Left kidney (tissue), 8 donors: ENCODE data around the gene MAPKBP1. TPM values are rescaled to one million over a fixed set of nuclear protein-coding genes. Genes with fewer than 3 reads are reported as not detected.
"Not testable (repeated sequence)": the region's sequence is repeated elsewhere in the genome, so short reads cannot be mapped to it uniquely, and the experiment has no call there.

Source experiments
- DNase-seq: peaks from one replicate; pipeline ENCODE4 v3.0.0-alpha.2; 2013
- long read RNA-seq, 8 donors: transcript quantifications; one replicate each; lab custom pipeline, GENCODE V29; 2026
- polyA plus RNA-seq: library from polyadenylated mRNA; unstranded; fragments of 120-200 nt; gene quantifications from one replicate; pipeline ENCODE4 v1.2.1, GENCODE V29; 2013; ENCODE audit not compliant: insufficient read length

MAPKBP1 gene
- polyA plus RNA-seq, result 19.7 TPM
- long read RNA-seq, donor 1, partial matches to known transcripts, result 0 of 1 reads
- long read RNA-seq, donor 1, other reads (novel, unspliced or antisense), result 0 of 1 reads
- long read RNA-seq, donor 2, full-length matches to known transcripts, result 3 of 3 reads
- long read RNA-seq, donor 2, partial matches to known transcripts, result 0 of 3 reads
- long read RNA-seq, donor 2, other reads (novel, unspliced or antisense), result 0 of 3 reads
- long read RNA-seq, donor 3, result 0 reads
- long read RNA-seq, donor 4, partial matches to known transcripts, result 0 of 1 reads
- long read RNA-seq, donor 4, other reads (novel, unspliced or antisense), result 0 of 1 reads
- long read RNA-seq, donor 5, full-length matches to known transcripts, result 1 of 1 reads
- long read RNA-seq, donor 5, partial matches to known transcripts, result 0 of 1 reads
- long read RNA-seq, donor 5, other reads (novel, unspliced or antisense), result 0 of 1 reads
- long read RNA-seq, donor 6, result 0 reads
- long read RNA-seq, donor 7, partial matches to known transcripts, result 13 of 14 reads
- long read RNA-seq, donor 7, other reads (novel, unspliced or antisense), result 0 of 14 reads
- long read RNA-seq, donor 8, result 0 reads

DNA sequence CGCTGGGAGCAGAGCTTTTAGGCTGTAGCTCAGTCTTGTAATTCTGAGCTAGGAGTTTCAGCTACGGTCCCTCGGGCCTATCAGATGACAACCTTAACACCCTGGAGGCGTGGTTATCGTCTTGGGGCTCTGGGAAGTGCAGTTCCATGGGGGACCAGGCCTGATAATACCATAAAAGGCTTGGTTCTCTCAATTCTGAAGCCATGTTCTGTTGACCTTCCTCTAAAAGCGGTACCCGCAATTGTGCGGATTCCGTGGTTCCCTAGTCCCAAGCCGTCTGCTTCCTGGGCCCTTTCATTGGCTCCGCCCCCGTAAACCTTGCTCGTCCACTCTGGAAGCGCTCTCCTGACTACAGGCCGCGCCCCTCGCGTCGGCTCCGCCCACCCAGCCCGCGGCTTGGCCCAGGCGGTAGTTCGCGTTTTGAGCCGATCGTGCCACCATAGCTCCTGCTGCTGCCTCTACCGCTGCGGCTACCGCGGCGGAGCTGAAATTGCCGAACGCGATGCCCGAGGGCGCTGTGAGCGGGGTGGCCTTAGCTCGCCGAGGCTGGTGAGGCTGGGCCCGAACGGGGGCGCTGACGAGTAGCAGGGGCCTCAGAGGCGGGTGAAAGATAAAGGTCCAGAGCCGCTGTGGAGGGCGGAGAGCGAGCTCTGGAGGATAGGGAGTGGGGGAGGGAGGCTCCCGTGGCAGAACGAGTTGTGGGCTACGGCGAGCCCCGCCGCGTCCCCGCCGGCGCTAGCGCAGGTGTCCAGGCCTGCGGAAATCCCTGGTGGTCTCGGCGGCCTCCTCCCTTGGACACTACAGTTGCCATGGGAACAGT, at the start of gene MAPKBP1:
TSS of gene MAPKBP1 (plus strand) at position 423 of the 820 bp plus-strand sequence. CDS start 792 bp downstream, outside the sequence.
- DNase-seq, result peak; percentile 99

- no peak for DNase-seq
Measured at GRCh38 chr15:41727143-41727542, 47.1 kb upstream of the MAPKBP1 start.

GRCh38 chr15:41728061-41728460, 46.2 kb upstream of the MAPKBP1 start:
- DNase-seq, result not testable (repeated sequence)

DNA sequence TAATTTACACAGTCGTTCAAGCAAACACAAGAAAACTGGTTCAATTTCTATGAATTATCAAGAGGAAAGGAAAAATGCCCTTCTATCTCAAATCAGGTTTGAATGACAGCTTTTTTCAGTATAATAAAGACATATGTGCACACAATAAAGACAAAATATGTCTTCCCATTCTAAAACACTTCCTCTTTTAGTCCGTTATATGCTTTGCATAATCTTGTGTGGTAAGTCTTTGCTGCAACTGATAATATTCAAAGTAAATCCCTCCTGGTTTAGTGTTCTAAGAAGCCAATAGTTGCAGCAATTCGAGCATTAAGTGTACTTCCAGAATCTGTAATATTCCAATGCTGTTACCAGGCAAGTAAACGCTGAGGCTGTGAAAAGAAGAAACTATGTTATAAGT, 43.7 kb upstream of the MAPKBP1 start:
- no peak for DNase-seq

DNA sequence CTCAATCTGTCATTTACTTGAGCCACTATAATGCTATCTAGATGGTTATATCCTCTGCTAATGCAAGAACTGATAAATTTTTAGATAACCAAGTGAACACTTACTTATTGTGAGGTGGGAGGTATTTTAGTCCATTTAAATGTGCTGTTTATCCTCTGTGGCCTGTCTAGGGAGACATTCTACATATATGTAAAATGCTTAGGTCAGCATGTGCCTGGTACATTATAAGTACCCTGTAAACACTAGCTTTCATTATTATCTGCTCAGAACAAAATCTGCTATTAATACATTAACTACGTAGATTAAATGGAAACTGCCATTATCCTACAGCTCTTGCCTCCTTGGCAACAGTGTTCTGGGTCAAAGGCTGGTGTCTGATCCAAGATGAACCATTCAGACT, 41.8 kb upstream of the MAPKBP1 start:
- DNase-seq, result no peak

DNA sequence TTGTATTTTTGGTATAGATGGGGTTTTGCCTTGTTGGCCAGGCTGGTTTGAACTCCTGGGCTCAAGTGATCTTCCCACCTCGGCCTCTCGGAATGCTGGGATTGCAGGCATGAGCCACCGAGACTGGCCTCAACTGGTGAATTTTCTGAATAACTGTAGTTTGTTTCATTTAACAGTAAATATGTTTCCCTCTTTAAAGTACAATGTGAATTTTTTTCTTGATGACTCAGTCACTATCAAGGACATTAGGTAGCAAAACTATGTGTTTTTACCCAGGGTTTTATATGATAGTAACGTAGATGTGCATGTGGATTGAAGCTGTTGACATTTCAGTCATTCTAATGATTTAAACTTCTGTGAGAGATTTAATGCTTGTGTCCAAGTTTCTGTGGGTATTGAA, 40.2 kb upstream of the MAPKBP1 start:
- no peak for DNase-seq

- no peak for DNase-seq
Measured at GRCh38 chr15:41735046-41735445, 39.2 kb upstream of the MAPKBP1 start.

- not testable (repeated sequence) for DNase-seq
Measured at GRCh38 chr15:41735492-41735891, 38.8 kb upstream of the MAPKBP1 start.

- DNase-seq, result no peak
Measured at GRCh38 chr15:41746802-41747201, 27.5 kb upstream of the MAPKBP1 start.

GRCh38 chr15:41756198-41756597, 18.1 kb upstream of the MAPKBP1 start:
- DNase-seq, result no peak

- DNase-seq, result peak; percentile 54
Measured at GRCh38 chr15:41772720-41773331, 1.5 kb upstream of the MAPKBP1 start.

DNA sequence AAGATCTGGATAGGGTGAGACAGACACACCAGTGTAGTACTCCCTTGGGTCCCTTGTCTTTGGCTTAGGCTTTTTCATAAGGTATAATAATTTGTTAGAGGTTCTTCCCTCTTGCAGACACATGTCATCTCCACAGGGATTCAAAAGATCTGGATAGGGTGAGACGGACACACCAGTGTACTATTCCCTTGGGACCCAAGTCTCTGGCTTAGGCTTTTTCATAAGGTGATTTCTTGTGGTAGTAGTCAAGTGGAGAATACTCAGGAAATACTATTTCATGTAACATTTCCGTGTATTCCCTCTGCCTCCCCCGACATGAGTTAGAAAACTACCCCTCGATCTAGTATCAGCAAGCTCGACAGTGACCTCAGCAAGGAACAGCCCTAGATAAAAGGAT, 954 bp upstream of the MAPKBP1 start:
- no peak for DNase-seq

GRCh38 chr15:41773729-41774061, 589 bp upstream of the MAPKBP1 start:
- no peak for DNase-seq

DNA sequence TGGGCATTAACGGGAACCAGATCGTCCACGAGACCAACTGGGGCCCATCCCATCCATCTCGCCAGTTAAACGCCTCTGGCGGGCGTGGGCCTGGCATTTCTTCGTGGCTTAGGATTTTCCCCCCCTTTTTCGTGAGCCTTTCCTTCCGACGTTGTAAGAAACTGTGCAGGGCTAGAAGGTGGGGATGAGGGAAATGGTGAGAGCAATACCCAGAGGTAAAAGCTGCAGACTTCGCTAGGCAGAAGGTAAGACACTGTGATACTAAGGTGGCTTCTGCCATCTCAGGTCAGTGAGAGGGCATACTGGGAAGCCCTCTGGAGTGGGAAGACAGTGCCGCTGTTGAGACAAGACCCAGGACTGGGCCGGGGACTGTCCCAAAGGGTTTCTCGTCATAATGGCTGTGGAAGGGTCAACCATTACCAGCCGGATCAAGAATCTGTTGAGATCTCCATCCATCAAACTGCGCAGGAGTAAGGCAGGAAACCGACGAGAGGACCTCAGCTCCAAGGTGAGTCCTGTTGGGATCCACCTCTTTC, 666 bp downstream of the MAPKBP1 start:
- DNase-seq, result no peak

- DNase-seq, result no peak
Measured at GRCh38 chr15:41775651-41776050, 1.4 kb downstream of the MAPKBP1 start.

DNA sequence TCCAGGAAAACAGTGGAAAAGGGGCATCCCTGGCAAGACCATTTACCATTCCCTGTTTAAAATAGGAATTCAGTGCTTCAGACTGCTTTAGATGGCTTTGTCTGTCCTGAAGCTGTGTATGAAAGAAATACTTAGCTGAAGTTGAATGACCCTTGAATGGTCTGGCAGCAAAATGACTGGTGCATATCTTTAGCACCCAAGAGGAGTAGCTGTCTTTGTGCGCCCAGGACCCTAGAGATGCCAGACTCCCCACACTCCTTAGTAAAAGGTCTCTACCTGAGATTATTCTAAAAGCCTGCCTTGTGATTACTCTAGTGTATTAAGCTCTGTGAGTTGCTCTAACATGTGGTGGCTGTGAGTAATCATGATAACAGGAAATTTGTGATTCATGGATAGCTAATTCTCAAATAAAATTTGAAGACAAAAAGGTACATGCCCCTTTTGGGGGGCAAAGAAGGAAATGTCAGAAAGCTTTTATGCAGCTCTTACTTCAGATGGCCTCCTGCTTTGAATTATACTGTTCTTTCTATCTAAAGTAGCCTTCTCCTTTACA, 3.2 kb downstream of the MAPKBP1 start:
- no peak for DNase-seq

GRCh38 chr15:41778521-41778920, 4.2 kb downstream of the MAPKBP1 start:
- no peak for DNase-seq

- no peak for DNase-seq
Measured at GRCh38 chr15:41779662-41780157, 5.4 kb downstream of the MAPKBP1 start.

DNA sequence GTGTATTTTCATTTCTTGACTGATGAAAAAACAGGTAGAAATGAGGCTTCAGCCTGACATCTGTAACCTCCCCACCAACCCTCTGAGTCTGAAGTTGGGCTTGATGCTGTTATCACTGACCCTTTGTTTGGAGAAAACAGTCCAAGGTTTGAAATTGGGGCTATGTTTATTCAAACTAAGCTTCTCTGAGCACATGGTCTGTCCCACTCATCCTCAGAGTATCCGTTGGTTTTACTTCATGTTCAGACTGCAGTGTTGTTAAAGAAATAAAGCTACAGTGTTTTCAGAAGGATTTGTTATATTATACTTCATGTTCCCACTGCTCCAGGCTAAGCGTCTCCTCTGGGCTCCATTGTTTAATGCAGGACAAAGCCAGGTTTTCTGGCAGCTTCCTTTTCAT, 6.0 kb downstream of the MAPKBP1 start:
- no peak for DNase-seq

GRCh38 chr15:41780727-41781126, 6.4 kb downstream of the MAPKBP1 start:
- no peak for DNase-seq

- no peak for DNase-seq
Measured at GRCh38 chr15:41782371-41783282, 8.3 kb downstream of the MAPKBP1 start.
